Measurements from ENCODE around the gene HTATIP2.

GRCh38 chr11:20355221-20356219, 8.0 kb upstream of the HTATIP2 start:
- peak; percentile 77 for TF ChIP-seq CTCF (IDR thresholded peaks at IDR 0.05; ENCODE audit: insufficient read depth, low read depth, low read length)
- no peak for TF ChIP-seq EZH2 (IDR thresholded peaks at IDR 0.05; ENCODE audit: insufficient read depth, low read length)

All from astrocyte (in vitro differentiated cells and primary cell).